Ovary (tissue), 3 donors: ENCODE measurements around the gene FURIN.
"Not testable (repeated sequence)": the region's sequence is repeated elsewhere in the genome, so short reads cannot be mapped to it uniquely, and the experiment has no call there.

Experiments used
- EP300 ChIP-seq: sonication (generic); formaldehyde crosslinking; IDR thresholded peaks from one replicate; pipeline ENCODE4 v1.6.1; 2017; ENCODE audit warnings: antibody characterized with exemption
- TF ChIP-seq, protein P1 (sequence below), 3 donors: fragments of 450-650 bp in 2 of 3; fragments of 200-600 bp in 1 of 3; IDR thresholded peaks; one replicate each; pipeline versions ENCODE4 v1.5.1 to v1.8.0; 2016 to 2022; ENCODE audit warnings: antibody characterized with exemption in 3 of 3, mild to moderate bottlenecking in 1 of 3
- donor health status: DM: no; HTN: no; CAD: no.

GRCh38 chr15:90825115-90825899 lies 43.1 kb upstream of the FURIN start:
- TF ChIP-seq EP300: not testable (repeated sequence)
- TF ChIP-seq, protein P1, sequence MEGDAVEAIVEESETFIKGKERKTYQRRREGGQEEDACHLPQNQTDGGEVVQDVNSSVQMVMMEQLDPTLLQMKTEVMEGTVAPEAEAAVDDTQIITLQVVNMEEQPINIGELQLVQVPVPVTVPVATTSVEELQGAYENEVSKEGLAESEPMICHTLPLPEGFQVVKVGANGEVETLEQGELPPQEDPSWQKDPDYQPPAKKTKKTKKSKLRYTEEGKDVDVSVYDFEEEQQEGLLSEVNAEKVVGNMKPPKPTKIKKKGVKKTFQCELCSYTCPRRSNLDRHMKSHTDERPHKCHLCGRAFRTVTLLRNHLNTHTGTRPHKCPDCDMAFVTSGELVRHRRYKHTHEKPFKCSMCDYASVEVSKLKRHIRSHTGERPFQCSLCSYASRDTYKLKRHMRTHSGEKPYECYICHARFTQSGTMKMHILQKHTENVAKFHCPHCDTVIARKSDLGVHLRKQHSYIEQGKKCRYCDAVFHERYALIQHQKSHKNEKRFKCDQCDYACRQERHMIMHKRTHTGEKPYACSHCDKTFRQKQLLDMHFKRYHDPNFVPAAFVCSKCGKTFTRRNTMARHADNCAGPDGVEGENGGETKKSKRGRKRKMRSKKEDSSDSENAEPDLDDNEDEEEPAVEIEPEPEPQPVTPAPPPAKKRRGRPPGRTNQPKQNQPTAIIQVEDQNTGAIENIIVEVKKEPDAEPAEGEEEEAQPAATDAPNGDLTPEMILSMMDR (IDR thresholded peaks at IDR 0.05): not testable (repeated sequence)
